ENCODE results near the gene MEIKIN.

MEIKIN gene

GRCh38 chr5:131968396-131968954, 23.0 kb upstream of the MEIKIN start:
- TF ChIP-seq SUZ12 (IDR thresholded peaks at IDR 0.05; ENCODE audit: extremely low read depth, insufficient read depth, insufficient read length): no peak
- Histone ChIP-seq H3K4me3 (ENCODE audit: insufficient read length, low read depth) (no peak overlapping the region), H3K27me3 (ENCODE audit: insufficient read depth, insufficient read length) (no peaks in the 10 kb centered on the region), H3K9ac (ENCODE audit: insufficient read length, low read depth) (no peak overlapping the region), H3K4me1 (ENCODE audit: insufficient read depth, insufficient read length) (no peaks in the 10 kb centered on the region), H3K9me3 (ENCODE audit: insufficient read depth, low read length) (no peaks in the 10 kb centered on the region), H3K36me3 (ENCODE audit: insufficient read depth, insufficient read length, low read length) (no peaks in the 10 kb centered on the region)
- no peak for DNase-seq (ENCODE audit: low read depth, low spot score)

DNA sequence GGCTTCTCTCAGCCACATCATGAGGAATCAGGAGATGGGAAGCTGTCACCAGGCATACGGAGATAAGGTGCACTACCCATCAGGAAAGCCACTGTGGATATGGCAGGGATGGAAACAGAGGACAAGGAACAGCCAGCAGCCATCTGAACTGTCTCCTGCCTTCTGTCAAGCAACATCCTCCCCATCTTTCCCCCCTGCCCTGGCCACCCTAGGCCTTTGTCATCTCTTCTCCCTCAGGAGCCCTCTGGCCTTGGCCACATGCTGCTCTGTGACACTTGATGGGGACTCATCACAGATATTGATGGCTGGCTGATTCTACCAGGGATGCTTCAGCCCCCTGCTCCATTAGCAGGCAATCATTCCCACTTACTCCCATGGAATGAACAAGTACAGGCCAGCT, 21.1 kb upstream of the MEIKIN start:
- no peaks in the 10 kb centered on the region for H3K36me3 ChIP-seq (ENCODE audit: insufficient read depth, insufficient read length, low read length)
- no peaks in the 10 kb centered on the region for H3K9me3 ChIP-seq (ENCODE audit: insufficient read depth, low read length)
- H3K4me3 ChIP-seq (ENCODE audit: insufficient read length, low read depth): no peak overlapping the region
- no peak for DNase-seq (ENCODE audit: low read depth, low spot score)
- TF ChIP-seq ZNF274 (IDR thresholded peaks at IDR 0.05; ENCODE audit: low read depth, low read length) (no peak), SUZ12 (IDR thresholded peaks at IDR 0.05; ENCODE audit: extremely low read depth, insufficient read depth, insufficient read length) (no peak), YY1 (IDR thresholded peaks at IDR 0.05; ENCODE audit: insufficient read depth, insufficient read length) (no peak)
- H3K27me3 ChIP-seq (ENCODE audit: insufficient read depth, insufficient read length): no peaks in the 10 kb centered on the region
- H3K4me1 ChIP-seq (ENCODE audit: insufficient read depth, insufficient read length): no peaks in the 10 kb centered on the region
- no peak overlapping the region for H3K9ac ChIP-seq (ENCODE audit: insufficient read length, low read depth)

DNA sequence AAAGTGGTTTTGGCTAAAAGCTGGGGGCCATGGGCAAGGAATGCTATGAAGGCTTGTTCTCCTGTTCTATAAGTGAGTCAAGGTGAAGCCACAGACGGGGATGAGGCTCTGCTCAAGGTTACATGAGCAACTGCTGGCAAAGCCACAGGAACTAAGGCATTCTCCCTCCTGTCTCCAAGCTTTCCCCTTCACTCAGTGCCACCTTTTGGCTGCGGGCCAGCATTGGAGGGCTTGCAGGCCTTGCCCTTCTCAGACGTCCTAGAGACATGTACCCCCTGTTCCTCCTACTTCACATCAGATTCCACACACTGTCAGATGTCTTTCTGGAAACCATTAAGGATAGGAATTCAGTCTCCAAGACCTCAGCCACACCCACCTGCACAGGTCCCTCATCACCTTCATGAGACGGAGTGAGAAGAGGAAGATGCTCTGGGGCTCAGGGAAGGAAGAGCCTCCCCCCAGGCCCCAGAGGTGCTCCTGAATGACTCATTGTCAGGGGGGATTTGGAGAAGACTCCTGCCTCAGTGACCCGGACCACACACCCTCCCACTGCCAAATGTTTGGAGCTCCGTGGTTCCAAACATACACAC, 20.5 kb upstream of the MEIKIN start:
- DNase-seq (ENCODE audit: low read depth, low spot score): no peak
- Histone ChIP-seq H3K9ac (ENCODE audit: insufficient read length, low read depth) (no peak overlapping the region), H3K27me3 (ENCODE audit: insufficient read depth, insufficient read length) (no peaks in the 10 kb centered on the region), H3K9me3 (ENCODE audit: insufficient read depth, low read length) (no peaks in the 10 kb centered on the region), H3K36me3 (ENCODE audit: insufficient read depth, insufficient read length, low read length) (no peaks in the 10 kb centered on the region), H3K4me1 (ENCODE audit: insufficient read depth, insufficient read length) (no peaks in the 10 kb centered on the region), H3K4me3 (ENCODE audit: insufficient read length, low read depth) (no peak overlapping the region)
- no peak for TF ChIP-seq SUZ12 (IDR thresholded peaks at IDR 0.05; ENCODE audit: extremely low read depth, insufficient read depth, insufficient read length)
- TF ChIP-seq YY1 (IDR thresholded peaks at IDR 0.05; ENCODE audit: insufficient read depth, insufficient read length): no peak
- TF ChIP-seq ZNF274 (IDR thresholded peaks at IDR 0.05; ENCODE audit: low read depth, low read length): no peak

- DNase-seq (ENCODE audit: low read depth, low spot score): no peak
- H3K9me3 ChIP-seq (ENCODE audit: insufficient read depth, low read length): no peaks in the 10 kb centered on the region
- no peaks in the 10 kb centered on the region for H3K36me3 ChIP-seq (ENCODE audit: insufficient read depth, insufficient read length, low read length)
- TF ChIP-seq ZNF274 (IDR thresholded peaks at IDR 0.05; ENCODE audit: low read depth, low read length) (no peak), YY1 (IDR thresholded peaks at IDR 0.05; ENCODE audit: insufficient read depth, insufficient read length) (no peak)
- H3K4me3 ChIP-seq (ENCODE audit: insufficient read length, low read depth): no peak overlapping the region
- no peak overlapping the region for H3K9ac ChIP-seq (ENCODE audit: insufficient read length, low read depth)
- no peaks in the 10 kb centered on the region for H3K4me1 ChIP-seq (ENCODE audit: insufficient read depth, insufficient read length)
- H3K27me3 ChIP-seq (ENCODE audit: insufficient read depth, insufficient read length): no peaks in the 10 kb centered on the region
Measured at GRCh38 chr5:131959906-131960305, 14.4 kb upstream of the MEIKIN start.

- H3K9me3 ChIP-seq (ENCODE audit: insufficient read depth, low read length): no peaks in the 10 kb centered on the region
- H3K27me3 ChIP-seq (ENCODE audit: insufficient read depth, insufficient read length): no peaks in the 10 kb centered on the region
- H3K9ac ChIP-seq (ENCODE audit: insufficient read length, low read depth): no peak overlapping the region
- no peak for DNase-seq (ENCODE audit: low read depth, low spot score)
- H3K4me1 ChIP-seq (ENCODE audit: insufficient read depth, insufficient read length): no peaks in the 10 kb centered on the region
- H3K4me3 ChIP-seq (ENCODE audit: insufficient read length, low read depth): no peak overlapping the region
- H3K36me3 ChIP-seq (ENCODE audit: insufficient read depth, insufficient read length, low read length): no peaks in the 10 kb centered on the region
- no peak for TF ChIP-seq YY1 (IDR thresholded peaks at IDR 0.05; ENCODE audit: insufficient read depth, insufficient read length)
- TF ChIP-seq SUZ12 (IDR thresholded peaks at IDR 0.05; ENCODE audit: extremely low read depth, insufficient read depth, insufficient read length): no peak
- no peak for TF ChIP-seq ZNF274 (IDR thresholded peaks at IDR 0.05; ENCODE audit: low read depth, low read length)
Measured at GRCh38 chr5:131959136-131959535, 13.7 kb upstream of the MEIKIN start.

DNA sequence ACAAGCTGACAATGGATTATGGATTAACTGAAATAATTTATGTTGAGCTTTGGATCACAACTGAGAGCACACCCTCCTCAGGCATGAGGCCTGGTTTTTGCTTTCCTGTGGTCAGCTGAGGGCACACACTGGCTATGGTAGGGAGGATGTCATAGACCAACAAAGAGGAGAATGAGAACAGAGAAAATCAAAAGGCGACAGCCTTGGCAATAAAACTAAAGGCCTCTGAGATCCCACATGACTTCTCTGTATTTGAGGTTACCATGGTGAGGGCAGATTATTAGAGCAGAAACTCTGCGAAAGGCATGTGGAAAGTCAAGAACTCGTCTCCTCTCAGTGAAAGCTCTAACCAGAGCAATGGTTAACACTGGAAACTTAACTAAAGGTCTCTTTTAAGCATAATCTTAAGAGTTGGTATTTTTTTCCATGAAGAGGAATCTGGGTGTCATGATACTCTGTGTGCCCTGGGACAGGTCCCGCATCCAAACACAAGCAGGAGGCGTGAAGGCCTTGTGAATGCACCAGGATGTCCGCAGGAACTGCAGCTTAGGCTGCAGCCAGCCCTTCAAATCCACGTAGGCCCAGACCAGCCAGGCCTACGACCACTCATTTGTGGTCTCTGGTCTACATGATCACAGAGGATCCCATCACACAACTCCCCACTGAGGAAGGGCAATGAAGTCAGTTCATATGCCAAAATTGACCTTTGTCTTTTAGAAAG, 12.4 kb upstream of the MEIKIN start:
- H3K4me3 ChIP-seq (ENCODE audit: insufficient read length, low read depth): no peak overlapping the region
- H3K9me3 ChIP-seq (ENCODE audit: insufficient read depth, low read length): no peaks in the 10 kb centered on the region
- no peaks in the 10 kb centered on the region for H3K36me3 ChIP-seq (ENCODE audit: insufficient read depth, insufficient read length, low read length)
- TF ChIP-seq YY1 (IDR thresholded peaks at IDR 0.05; ENCODE audit: insufficient read depth, insufficient read length): no peak
- no peak for TF ChIP-seq ZNF274 (IDR thresholded peaks at IDR 0.05; ENCODE audit: low read depth, low read length)
- TF ChIP-seq SUZ12 (IDR thresholded peaks at IDR 0.05; ENCODE audit: extremely low read depth, insufficient read depth, insufficient read length): no peak
- H3K27me3 ChIP-seq (ENCODE audit: insufficient read depth, insufficient read length): no peaks in the 10 kb centered on the region
- no peaks in the 10 kb centered on the region for H3K4me1 ChIP-seq (ENCODE audit: insufficient read depth, insufficient read length)
- no peak overlapping the region for H3K9ac ChIP-seq (ENCODE audit: insufficient read length, low read depth)
- DNase-seq (ENCODE audit: low read depth, low spot score): no peak

- Histone ChIP-seq H3K9ac (ENCODE audit: insufficient read length, low read depth) (no peak overlapping the region), H3K27me3 (ENCODE audit: insufficient read depth, insufficient read length) (no peaks in the 10 kb centered on the region), H3K4me3 (ENCODE audit: insufficient read length, low read depth) (no peak overlapping the region), H3K4me1 (ENCODE audit: insufficient read depth, insufficient read length) (no peaks in the 10 kb centered on the region), H3K36me3 (ENCODE audit: insufficient read depth, insufficient read length, low read length) (no peaks in the 10 kb centered on the region), H3K9me3 (ENCODE audit: insufficient read depth, low read length) (no peaks in the 10 kb centered on the region)
- DNase-seq (ENCODE audit: low read depth, low spot score): no peak
- no peak for TF ChIP-seq YY1 (IDR thresholded peaks at IDR 0.05; ENCODE audit: insufficient read depth, insufficient read length)
- no peak for TF ChIP-seq SUZ12 (IDR thresholded peaks at IDR 0.05; ENCODE audit: extremely low read depth, insufficient read depth, insufficient read length)
- TF ChIP-seq ZNF274 (IDR thresholded peaks at IDR 0.05; ENCODE audit: low read depth, low read length): no peak
Measured at GRCh38 chr5:131953969-131954368, 8.5 kb upstream of the MEIKIN start.

All from NT2/D1 (cell line).